Femur (tissue), 1 donor: ENCODE measurements around the gene CCSER1.
"Not testable (repeated sequence)": the region's sequence is repeated elsewhere in the genome, so short reads cannot be mapped to it uniquely, and the experiment has no call there.

ENCODE experiments used
- DNase-seq: peaks from one replicate; pipeline ENCODE4 v3.0.0-alpha.2; 2017

Gene CCSER1

GRCh38 chr4:91623603-91623967 is 1496.4 kb downstream of the CCSER1 start:
- DNase-seq = not testable (repeated sequence)

GRCh38 chr4:91630054-91630453 is 1502.9 kb downstream of the CCSER1 start:
- no peak for DNase-seq

GRCh38 chr4:91630764-91631163 is 1503.6 kb downstream of the CCSER1 start:
- no peak for DNase-seq

GRCh38 chr4:91631335-91631734 is 1504.1 kb downstream of the CCSER1 start:
- DNase-seq = no peak

- DNase-seq = no peak
Observed at GRCh38 chr4:91636083-91636482, 1508.9 kb downstream of the CCSER1 start.
